Sigmoid colon (tissue), 4 donors: ENCODE results near the gene PAK1.

Experiments used
- EP300 ChIP-seq, 4 donors: sonication (generic); formaldehyde crosslinking; IDR thresholded peaks; one replicate each; pipeline ENCODE4 v1.6.1; 2017; ENCODE audit warnings: antibody characterized with exemption in 4 of 4
- POLR2A ChIP-seq, 2 donors: fragments of 450-650 bp; IDR thresholded peaks; one replicate each; pipeline ENCODE4 v1.6.1; 2016; ENCODE audit warnings: antibody characterized with exemption in 2 of 2, mild to moderate bottlenecking in 2 of 2, moderate library complexity in 2 of 2
- POLR2AphosphoS5 ChIP-seq, 4 donors: sonication (generic); formaldehyde crosslinking; IDR thresholded peaks; one replicate each; pipeline ENCODE4 v1.6.1; 2017; ENCODE audit warnings: antibody characterized with exemption in 4 of 4
- TF ChIP-seq, protein P1 (sequence below), 4 experiments: fragments of 450-650 bp in 3 of 4; fragments of 200-600 bp in 1 of 4; IDR thresholded peaks; one replicate each; pipeline ENCODE4 v1.5.1; 2016 to 2019; ENCODE audit warnings: antibody characterized with exemption in 4 of 4, mild to moderate bottlenecking in 3 of 4, moderate library complexity in 2 of 4

DNA sequence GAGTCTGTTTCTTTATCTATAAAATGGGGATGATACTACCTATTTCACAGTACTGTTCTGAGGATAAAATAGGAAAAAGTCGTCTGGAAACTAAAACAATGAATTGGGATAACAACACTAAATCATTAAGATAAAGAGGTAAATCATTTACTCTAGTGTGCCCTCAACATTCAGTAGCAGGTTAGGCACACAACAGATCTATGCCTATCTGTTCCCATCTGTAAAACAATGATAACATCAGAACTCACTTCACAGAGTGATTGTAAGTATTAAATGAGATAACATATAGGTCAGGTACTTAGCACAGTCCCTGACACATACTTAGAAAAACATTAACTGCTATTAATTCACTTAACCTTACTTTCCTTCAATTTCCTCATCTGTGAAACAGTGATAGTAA lies 36.9 kb downstream of the PAK1 start:
- TF ChIP-seq, protein P1, sequence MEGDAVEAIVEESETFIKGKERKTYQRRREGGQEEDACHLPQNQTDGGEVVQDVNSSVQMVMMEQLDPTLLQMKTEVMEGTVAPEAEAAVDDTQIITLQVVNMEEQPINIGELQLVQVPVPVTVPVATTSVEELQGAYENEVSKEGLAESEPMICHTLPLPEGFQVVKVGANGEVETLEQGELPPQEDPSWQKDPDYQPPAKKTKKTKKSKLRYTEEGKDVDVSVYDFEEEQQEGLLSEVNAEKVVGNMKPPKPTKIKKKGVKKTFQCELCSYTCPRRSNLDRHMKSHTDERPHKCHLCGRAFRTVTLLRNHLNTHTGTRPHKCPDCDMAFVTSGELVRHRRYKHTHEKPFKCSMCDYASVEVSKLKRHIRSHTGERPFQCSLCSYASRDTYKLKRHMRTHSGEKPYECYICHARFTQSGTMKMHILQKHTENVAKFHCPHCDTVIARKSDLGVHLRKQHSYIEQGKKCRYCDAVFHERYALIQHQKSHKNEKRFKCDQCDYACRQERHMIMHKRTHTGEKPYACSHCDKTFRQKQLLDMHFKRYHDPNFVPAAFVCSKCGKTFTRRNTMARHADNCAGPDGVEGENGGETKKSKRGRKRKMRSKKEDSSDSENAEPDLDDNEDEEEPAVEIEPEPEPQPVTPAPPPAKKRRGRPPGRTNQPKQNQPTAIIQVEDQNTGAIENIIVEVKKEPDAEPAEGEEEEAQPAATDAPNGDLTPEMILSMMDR (IDR thresholded peaks at IDR 0.05) = no peak
- TF ChIP-seq POLR2A (IDR thresholded peaks at IDR 0.05) (no peak), POLR2AphosphoS5 (IDR thresholded peaks at IDR 0.05) (no peak), EP300 (IDR thresholded peaks at IDR 0.05) (no peak)
